Measurements from ENCODE around the gene PML. TPM values are rescaled to one million over a fixed set of nuclear protein-coding genes. Genes with fewer than 3 reads are reported as not detected.

Gene PML
- polyA plus RNA-seq (2012; ENCODE audit: low read depth, missing spikeins) = 47.9 TPM

- TF ChIP-seq TAF1 (IDR thresholded peaks at IDR 0.05; ENCODE audit: low read depth, low read length) = 0 out of 2 replicates have a peak, but pooled peaks have one; percentile 57
- peak; percentile 45 for TF ChIP-seq POLR2A (IDR thresholded peaks at IDR 0.05; ENCODE audit: low read depth, low read length)
- 0 out of 2 replicates have a peak, but pooled peaks have one; percentile 23 for TF ChIP-seq POLR2AphosphoS5 (IDR thresholded peaks at IDR 0.05; ENCODE audit: low read depth, low read length)
- TF ChIP-seq PAX5 (IDR thresholded peaks at IDR 0.05; ENCODE audit: insufficient read depth, low read length, severe bottlenecking) = no peak
- TF ChIP-seq SPI1 (IDR thresholded peaks at IDR 0.05; ENCODE audit: low read depth, low read length) = peak; percentile 93
- no peak for TF ChIP-seq POU2F2 (IDR thresholded peaks at IDR 0.05; ENCODE audit: low read depth, low read length)
- peak; percentile 91 for DNase-seq (ENCODE audit: insufficient read length, low spot score)
- peak; percentile 86 for FAIRE-seq
These were observed at the start of gene PML for GRCh38 chr15:73994413-73994883. PML (plus strand) TSS chr15:73994716; CDS start chr15:73994813, 97 bp downstream.

- DNase-seq (ENCODE audit: insufficient read length, low spot score) = no peak
- TF ChIP-seq TAF1 (IDR thresholded peaks at IDR 0.05; ENCODE audit: low read depth, low read length) = no peak
- TF ChIP-seq POLR2AphosphoS5 (IDR thresholded peaks at IDR 0.05; ENCODE audit: low read depth, low read length) = no peak
- no peak for TF ChIP-seq SPI1 (IDR thresholded peaks at IDR 0.05; ENCODE audit: low read depth, low read length)
- no peak for TF ChIP-seq POU2F2 (IDR thresholded peaks at IDR 0.05; ENCODE audit: low read depth, low read length)
- no peak for TF ChIP-seq PAX5 (IDR thresholded peaks at IDR 0.05; ENCODE audit: insufficient read depth, low read length, severe bottlenecking)
- no peak for TF ChIP-seq POLR2A (IDR thresholded peaks at IDR 0.05; ENCODE audit: low read depth, low read length)
- FAIRE-seq = no peak
These were observed 49.4 kb upstream of the PML start for GRCh38 chr15:73945130-73945508.

- DNase-seq (ENCODE audit: insufficient read length, low spot score) (no peak), FAIRE-seq (no peak)
- no peak for TF ChIP-seq SPI1 (IDR thresholded peaks at IDR 0.05; ENCODE audit: low read depth, low read length)
These were observed 48.3 kb upstream of the PML start for GRCh38 chr15:73946046-73946721.

- TF ChIP-seq SPI1 (IDR thresholded peaks at IDR 0.05; ENCODE audit: low read depth, low read length) (no peak), POLR2A (IDR thresholded peaks at IDR 0.05; ENCODE audit: low read depth, low read length) (no peak), PAX5 (IDR thresholded peaks at IDR 0.05; ENCODE audit: insufficient read depth, low read length, severe bottlenecking) (no peak), POLR2AphosphoS5 (IDR thresholded peaks at IDR 0.05; ENCODE audit: low read depth, low read length) (no peak), TAF1 (IDR thresholded peaks at IDR 0.05; ENCODE audit: low read depth, low read length) (no peak), POU2F2 (IDR thresholded peaks at IDR 0.05; ENCODE audit: low read depth, low read length) (no peak)
- DNase-seq (ENCODE audit: insufficient read length, low spot score) (no peak), FAIRE-seq (no peak)
These were observed 47.6 kb upstream of the PML start for GRCh38 chr15:73946795-73947370.

- no peak for DNase-seq (ENCODE audit: insufficient read length, low spot score)
- no peak for TF ChIP-seq SPI1 (IDR thresholded peaks at IDR 0.05; ENCODE audit: low read depth, low read length)
These were observed 46.9 kb upstream of the PML start for GRCh38 chr15:73947651-73948050.

GRCh38 chr15:73948396-73948795, 46.1 kb upstream of the PML start:
- TF ChIP-seq TAF1 (IDR thresholded peaks at IDR 0.05; ENCODE audit: low read depth, low read length) = no peak
- TF ChIP-seq SPI1 (IDR thresholded peaks at IDR 0.05; ENCODE audit: low read depth, low read length) = no peak
- TF ChIP-seq POLR2A (IDR thresholded peaks at IDR 0.05; ENCODE audit: low read depth, low read length) = no peak
- no peak for TF ChIP-seq POLR2AphosphoS5 (IDR thresholded peaks at IDR 0.05; ENCODE audit: low read depth, low read length)
- no peak for TF ChIP-seq PAX5 (IDR thresholded peaks at IDR 0.05; ENCODE audit: insufficient read depth, low read length, severe bottlenecking)
- TF ChIP-seq POU2F2 (IDR thresholded peaks at IDR 0.05; ENCODE audit: low read depth, low read length) = no peak
- DNase-seq (ENCODE audit: insufficient read length, low spot score) = no peak
- no peak for FAIRE-seq

More at GRCh38 chr15:73947651-73948050, 46.9 kb upstream of the PML start:
- FAIRE-seq = no peak

GRCh38 chr15:73948982-73949381, 45.5 kb upstream of the PML start:
- no peak for FAIRE-seq

GRCh38 chr15:73949496-73949895, 45.0 kb upstream of the PML start:
- DNase-seq (ENCODE audit: insufficient read length, low spot score) (no peak), FAIRE-seq (no peak)
- TF ChIP-seq TAF1 (IDR thresholded peaks at IDR 0.05; ENCODE audit: low read depth, low read length) = no peak
- no peak for TF ChIP-seq POLR2A (IDR thresholded peaks at IDR 0.05; ENCODE audit: low read depth, low read length)
- no peak for TF ChIP-seq PAX5 (IDR thresholded peaks at IDR 0.05; ENCODE audit: insufficient read depth, low read length, severe bottlenecking)
- TF ChIP-seq POU2F2 (IDR thresholded peaks at IDR 0.05; ENCODE audit: low read depth, low read length) = no peak
- no peak for TF ChIP-seq POLR2AphosphoS5 (IDR thresholded peaks at IDR 0.05; ENCODE audit: low read depth, low read length)
- no peak for TF ChIP-seq SPI1 (IDR thresholded peaks at IDR 0.05; ENCODE audit: low read depth, low read length)

More at GRCh38 chr15:73948982-73949381, 45.5 kb upstream of the PML start:
- DNase-seq (ENCODE audit: insufficient read length, low spot score) = no peak
- TF ChIP-seq POU2F2 (IDR thresholded peaks at IDR 0.05; ENCODE audit: low read depth, low read length) (no peak), TAF1 (IDR thresholded peaks at IDR 0.05; ENCODE audit: low read depth, low read length) (no peak), SPI1 (IDR thresholded peaks at IDR 0.05; ENCODE audit: low read depth, low read length) (no peak), PAX5 (IDR thresholded peaks at IDR 0.05; ENCODE audit: insufficient read depth, low read length, severe bottlenecking) (no peak), POLR2AphosphoS5 (IDR thresholded peaks at IDR 0.05; ENCODE audit: low read depth, low read length) (no peak), POLR2A (IDR thresholded peaks at IDR 0.05; ENCODE audit: low read depth, low read length) (no peak)

GRCh38 chr15:73950479-73950830, 44.1 kb upstream of the PML start:
- DNase-seq (ENCODE audit: insufficient read length, low spot score) = no peak
- FAIRE-seq = peak; percentile 33
- TF ChIP-seq POLR2A (IDR thresholded peaks at IDR 0.05; ENCODE audit: low read depth, low read length) (no peak), PAX5 (IDR thresholded peaks at IDR 0.05; ENCODE audit: insufficient read depth, low read length, severe bottlenecking) (no peak), POLR2AphosphoS5 (IDR thresholded peaks at IDR 0.05; ENCODE audit: low read depth, low read length) (no peak), POU2F2 (IDR thresholded peaks at IDR 0.05; ENCODE audit: low read depth, low read length) (no peak), SPI1 (IDR thresholded peaks at IDR 0.05; ENCODE audit: low read depth, low read length) (no peak), TAF1 (IDR thresholded peaks at IDR 0.05; ENCODE audit: low read depth, low read length) (no peak)

All from GM12891 (cell line).